Adrenal gland (tissue), 12 donors: ENCODE data around the gene SRSF2. TPM values are rescaled to one million over a fixed set of nuclear protein-coding genes. Genes with fewer than 3 reads are reported as not detected.
A peak's percentile ranks its signal among the peaks of the same experiment; 100 is the strongest.

Experiments used
- DNase-seq, 7 donors: peaks; one replicate each; pipeline ENCODE4 v3.0.0-alpha.2; 2019 to 2020
- H3K27ac ChIP-seq, 5 donors: fragments of 200-600 bp; sonication (generic) in 4 of 5; 1 replicate in 3 of 5; 2 replicates in 2 of 5; pipeline versions ENCODE4 v1.5.1 to v1.8.0; 2016 to 2020; ENCODE audit warnings: mild to moderate bottlenecking in 1 of 5
- H3K27me3 ChIP-seq: fragments of 200-600 bp; 2 replicates; pipeline ENCODE4 v1.8.0; 2021
- H3K36me3 ChIP-seq, 2 donors: fragments of 200-600 bp; replicated peaks in 1 of 2; 1 replicate in 1 of 2; 2 replicates in 1 of 2; pipeline versions ENCODE4 v1.5.1 to v1.8.0; 2018 to 2022
- H3K4me1 ChIP-seq, 2 donors: fragments of 200-600 bp; replicated peaks in 1 of 2; 1 replicate in 1 of 2; 2 replicates in 1 of 2; pipeline versions ENCODE4 v1.5.1 to v1.8.0; 2018 to 2021
- H3K4me3 ChIP-seq, 4 donors: fragments of 200-600 bp; sonication (generic) in 3 of 4; one replicate each; pipeline ENCODE4 v1.5.1; 2016 to 2018
- H3K9me3 ChIP-seq, 3 donors: fragments of 200-600 bp; sonication (generic) in 1 of 3; replicated peaks in 1 of 3; 1 replicate in 2 of 3; 2 replicates in 1 of 3; pipeline versions ENCODE4 v1.5.1 to v1.8.0; 2016 to 2021
- CTCF ChIP-seq, 6 experiments: fragments of 450-650 bp in 4 of 6; fragments of 200-600 bp in 2 of 6; sonication (generic) in 1 of 6; IDR thresholded peaks; 1 replicate in 5 of 6; 2 replicates in 1 of 6; pipeline versions ENCODE4 v1.5.1 to v1.8.0; 2016 to 2021; ENCODE audit warnings: antibody characterized with exemption in 6 of 6, mild to moderate bottlenecking in 2 of 6, moderate library complexity in 1 of 6
- POLR2A ChIP-seq, 2 donors: fragments of 450-650 bp; IDR thresholded peaks; one replicate each; pipeline ENCODE4 v1.6.1; 2017; ENCODE audit warnings: antibody characterized with exemption in 2 of 2, mild to moderate bottlenecking in 2 of 2, moderate library complexity in 1 of 2
- WGBS, 4 donors: extraction: QIAGEN DNeasy Blood & Tissue Kit in 2 of 4; methylation state at CpG; one replicate each; pipeline versions ENCODE4 v1.1.5 to v1.1.7; 2013 to 2017; 5-methylcytosine and 5-hydroxymethylcytosine counted together
- intact Hi-C, 2 donors: fragments of 100-400 bp; cut with DNase I; formaldehyde crosslinking; loops; one replicate each; pipeline versions ENCODE4 v1.14.1 to v1.15.0; 2022 to 2023
- polyA plus RNA-seq, 3 donors: library from polyadenylated mRNA; stranded (reverse); fragments of 200-250 nt in 2 of 3; fragments of 350-450 nt in 1 of 3; fragmentation: Illumina TruSeq in 1 of 3; extraction: RNeasy Lipid Tissue Mini Kit (QIAGEN cat#74804) in 1 of 3; gene quantifications; one replicate each; pipeline ENCODE4 v1.2.3, GENCODE V29; 2013 to 2014
- total RNA-seq, 9 donors: library from RNA; depleted of rRNA in 4 of 9; stranded (reverse); fragments of >200 nt in 4 of 9; fragments of 120-200 nt in 1 of 9; fragmentation: NEBNext Ultra II Directional in 1 of 9; extraction: Animal tissue kit (Norgen Biotek cat#: 25700) in 1 of 9; gene quantifications; one replicate each; pipeline versions ENCODE4 v1.1.0 to v1.2.4, GENCODE V29; 2013 to 2023
- donor health status: healthy with polysubstance abuse.
- donor health status: Bipolar disorder and iron deficiency.
- donor health status: DM: yes; HTN: yes; CAD: no.
- donor health status: DM: no; HTN: no; CAD: no.
- donor health status: DM: no; HTN: no; CAD: no.
- donor health status: DM: yes; HTN: yes; CAD: no.

SRSF2 gene
- total and polyA plus RNA-seq, 12 donors: 103 to 269 (median 194) TPM

GRCh38 chr17:76720941-76721340, 16.2 kb downstream of the SRSF2 start:
- peak in 3 of 7 donors; percentile 52 to 62 (median 54) for DNase-seq
- H3K36me3 ChIP-seq: peaks cover 0 to 90% of the 10 kb centered on the region in 2 donors
- no peak overlapping the region for H3K4me3 ChIP-seq
- peaks cover 18 to 63% of the 10 kb centered on the region in 2 donors for H3K4me1 ChIP-seq
- TF ChIP-seq CTCF (IDR thresholded peaks at IDR 0.05): no peak
- TF ChIP-seq POLR2A (IDR thresholded peaks at IDR 0.05): no peak
- peak overlapping the region in 4 of 5 donors; percentile 12 to 62 (median 21) for H3K27ac ChIP-seq
- no peaks in the 10 kb centered on the region for H3K9me3 ChIP-seq
- intact Hi-C loops: no loop called here
- H3K27me3 ChIP-seq: no peaks in the 10 kb centered on the region
- 65 to 81% (median 70%) methylated on average over 7 to 9 of the region's 9 CpGs for WGBS, 4 donors

- Histone ChIP-seq H3K27ac (peak overlapping the region in 4 of 5 donors; percentile 12 to 62 (median 34)), H3K27me3 (no peaks in the 10 kb centered on the region), H3K4me3 (no peak overlapping the region), H3K9me3 (no peaks in the 10 kb centered on the region), H3K36me3 (peaks cover 0 to 97% of the 10 kb centered on the region in 2 donors), H3K4me1 (peaks cover 19 to 66% of the 10 kb centered on the region in 2 donors)
- intact Hi-C loops: no loop called here
- DNase-seq: peak in 6 of 7 donors; percentile 53 to 76 (median 70)
- 41 to 65% (median 46%) methylated on average over 9 of the region's 9 CpGs for WGBS, 4 donors
- no peak for TF ChIP-seq CTCF (IDR thresholded peaks at IDR 0.05)
- peak in 1 of 2 donors; percentile 7 for TF ChIP-seq POLR2A (IDR thresholded peaks at IDR 0.05)
Measured at GRCh38 chr17:76720211-76720610, 16.9 kb downstream of the SRSF2 start.

- no peak for TF ChIP-seq CTCF (IDR thresholded peaks at IDR 0.05)
- no peak for TF ChIP-seq POLR2A (IDR thresholded peaks at IDR 0.05)
- Histone ChIP-seq H3K9me3 (no peaks in the 10 kb centered on the region), H3K4me3 (no peak overlapping the region), H3K27ac (no peak overlapping the region), H3K36me3 (peaks cover 0 to 90% of the 10 kb centered on the region in 2 donors), H3K27me3 (no peaks in the 10 kb centered on the region), H3K4me1 (peaks cover 17 to 59% of the 10 kb centered on the region in 2 donors)
- 85 to 91% (median 89%) methylated on average over 13 to 16 of the region's 16 CpGs for WGBS, 4 donors
- DNase-seq: peak in 1 of 7 donors; percentile 51
- intact Hi-C loops: loop anchor here (5.0 to 10.0 kb wide), 3 partner anchors 41 to 164 kb away; a partner anchor contains a TSS
Measured at GRCh38 chr17:76718516-76718915, 18.6 kb downstream of the SRSF2 start.

GRCh38 chr17:76716839-76717215, 20.3 kb downstream of the SRSF2 start:
- H3K9me3 ChIP-seq: no peaks in the 10 kb centered on the region
- H3K36me3 ChIP-seq: peaks cover 0 to 86% of the 10 kb centered on the region in 2 donors
- H3K4me3 ChIP-seq: no peak overlapping the region
- WGBS, 4 donors: 61 to 73% (median 63%) methylated on average over 6 of the region's 6 CpGs
- peaks cover 16 to 52% of the 10 kb centered on the region in 2 donors for H3K4me1 ChIP-seq
- H3K27ac ChIP-seq: peak overlapping the region in 2 of 5 donors; percentile 77 to 80
- intact Hi-C loops: loop anchor here (5.0 to 10.0 kb wide), 3 partner anchors 40 to 162 kb away; a partner anchor contains a TSS
- TF ChIP-seq POLR2A (IDR thresholded peaks at IDR 0.05) (no peak), CTCF (IDR thresholded peaks at IDR 0.05) (no peak)
- no peaks in the 10 kb centered on the region for H3K27me3 ChIP-seq
- DNase-seq: peak in 1 of 7 donors; percentile 53
